ENCODE measurements around the gene PCDHB7. TPM values are rescaled to one million over a fixed set of nuclear protein-coding genes. Genes with fewer than 3 reads are reported as not detected.
"Not testable (repeated sequence)": the region's sequence is repeated elsewhere in the genome, so short reads cannot be mapped to it uniquely, and the experiment has no call there.

Gene PCDHB7
- total RNA-seq, 4 donors from 2014 or later: 0.51 to 8.0 (median 5.7) TPM

GRCh38 chr5:141186897-141187512 lies 14.6 kb downstream of the PCDHB7 start, which contains the start of gene PCDHB9:
PCDHB9 (plus strand) TSS chr5:141187161; CDS start chr5:141187319, 158 bp downstream.
- Histone ChIP-seq H3K4me3 (no peak within 1 kb of the TSS), H3K9me3 (peaks cover 3 to 73% of the 10 kb centered on the region in 2 donors), H3K36me3 (no peaks in the 10 kb centered on the region), H3K4me1 (no peaks in the 10 kb centered on the region), H3K27me3 (no peaks in the 10 kb centered on the region), H3K27ac (no peak within 1 kb of the TSS)
- no peak for DNase-seq
- intact Hi-C loops (cut with DNase I; ENCODE audit: low total_unique reads): no loop called here
- no peak for TF ChIP-seq POLR2A (IDR thresholded peaks at IDR 0.05)
- peak in 1 of 4 experiments; percentile 2 for TF ChIP-seq CTCF (IDR thresholded peaks at IDR 0.05)

GRCh38 chr5:141188682-141189081 lies 16.2 kb downstream of the PCDHB7 start:
- H3K36me3 ChIP-seq; H3K27me3 ChIP-seq; H3K27ac ChIP-seq; H3K4me1 ChIP-seq; DNase-seq; intact Hi-C loops (cut with DNase I; ENCODE audit: low total_unique reads); H3K4me3 ChIP-seq: not testable (repeated sequence)
- peaks cover 3 to 71% of the 10 kb centered on the region in 2 donors for H3K9me3 ChIP-seq

GRCh38 chr5:141189131-141189530 lies 16.7 kb downstream of the PCDHB7 start:
- H3K4me3 ChIP-seq; DNase-seq; H3K4me1 ChIP-seq; intact Hi-C loops (cut with DNase I; ENCODE audit: low total_unique reads); H3K36me3 ChIP-seq; H3K27me3 ChIP-seq; H3K27ac ChIP-seq: not testable (repeated sequence)
- peaks cover 3 to 70% of the 10 kb centered on the region in 2 donors for H3K9me3 ChIP-seq

- no peak for DNase-seq
- intact Hi-C loops (cut with DNase I; ENCODE audit: low total_unique reads): no loop called here
- no peaks in the 10 kb centered on the region for H3K27me3 ChIP-seq
- no peak within 1 kb of the TSS for H3K27ac ChIP-seq
- H3K4me3 ChIP-seq: no peak within 1 kb of the TSS
- H3K4me1 ChIP-seq: no peaks in the 10 kb centered on the region
- H3K36me3 ChIP-seq: no peaks in the 10 kb centered on the region
- H3K9me3 ChIP-seq: peaks cover 3 to 56% of the 10 kb centered on the region in 2 donors
- TF ChIP-seq POLR2A (IDR thresholded peaks at IDR 0.05) (no peak), CTCF (IDR thresholded peaks at IDR 0.05) (peak in 1 of 4 experiments; percentile 6)
Observed at GRCh38 chr5:141192110-141192725, 19.8 kb downstream of the PCDHB7 start, which contains the start of gene PCDHB10. PCDHB10 (plus strand) TSS chr5:141192353; CDS start chr5:141192553, 200 bp downstream.

- H3K27ac ChIP-seq; DNase-seq; intact Hi-C loops (cut with DNase I; ENCODE audit: low total_unique reads); H3K36me3 ChIP-seq; H3K4me3 ChIP-seq; H3K4me1 ChIP-seq; H3K27me3 ChIP-seq: not testable (repeated sequence)
- peaks cover 3 to 60% of the 10 kb centered on the region in 2 donors for H3K9me3 ChIP-seq
Observed at GRCh38 chr5:141194332-141194731, 21.9 kb downstream of the PCDHB7 start.

GRCh38 chr5:141196363-141196762 lies 23.9 kb downstream of the PCDHB7 start:
- DNase-seq: no peak
- Histone ChIP-seq H3K4me3 (no peak overlapping the region), H3K27me3 (no peaks in the 10 kb centered on the region), H3K4me1 (no peaks in the 10 kb centered on the region), H3K36me3 (no peaks in the 10 kb centered on the region), H3K9me3 (peaks cover 0 to 66% of the 10 kb centered on the region in 2 donors), H3K27ac (no peak overlapping the region)
- intact Hi-C loops (cut with DNase I; ENCODE audit: low total_unique reads): no loop called here
- TF ChIP-seq CTCF (IDR thresholded peaks at IDR 0.05) (no peak), POLR2A (IDR thresholded peaks at IDR 0.05) (no peak)
